ENCODE results near the gene NAGLU.

The NAGLU gene

GRCh38 chr17:42514279-42514678, 21.8 kb upstream of the NAGLU start:
- TF ChIP-seq CTCF (IDR thresholded peaks at IDR 0.05; ENCODE audit: borderline replicate concordance, insufficient read depth, low read depth, low read length): no peak
- H3K4me3 ChIP-seq (ENCODE audit: low read depth, low read length): no peak overlapping the region

DNA sequence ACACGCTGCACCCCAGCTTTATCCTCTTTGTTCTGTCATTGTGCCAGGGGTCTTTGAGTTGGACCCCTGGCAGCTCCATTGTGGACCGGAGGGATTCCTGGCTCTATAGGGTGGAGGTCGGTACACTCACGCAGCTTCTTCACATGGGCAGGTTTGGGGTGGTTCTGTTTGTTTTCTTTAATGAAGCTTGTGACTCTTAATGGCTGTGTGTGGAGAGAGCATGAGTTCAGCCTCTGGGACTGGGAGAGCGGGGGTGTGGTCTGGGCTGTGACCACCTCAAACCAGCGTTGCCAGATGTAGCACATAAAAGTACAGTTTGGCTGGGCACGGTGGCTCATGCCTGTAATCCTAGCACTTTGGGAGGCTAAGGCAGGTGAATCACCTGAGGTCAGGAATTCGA, 21.2 kb upstream of the NAGLU start:
- no peak for TF ChIP-seq CTCF (IDR thresholded peaks at IDR 0.05; ENCODE audit: borderline replicate concordance, insufficient read depth, low read depth, low read length)
- H3K4me3 ChIP-seq (ENCODE audit: low read depth, low read length): no peak overlapping the region

- TF ChIP-seq CTCF (IDR thresholded peaks at IDR 0.05; ENCODE audit: borderline replicate concordance, insufficient read depth, low read depth, low read length): peak; percentile 88
- no peak overlapping the region for H3K4me3 ChIP-seq (ENCODE audit: low read depth, low read length)
Measured at GRCh38 chr17:42517516-42517915, 18.5 kb upstream of the NAGLU start.

DNA sequence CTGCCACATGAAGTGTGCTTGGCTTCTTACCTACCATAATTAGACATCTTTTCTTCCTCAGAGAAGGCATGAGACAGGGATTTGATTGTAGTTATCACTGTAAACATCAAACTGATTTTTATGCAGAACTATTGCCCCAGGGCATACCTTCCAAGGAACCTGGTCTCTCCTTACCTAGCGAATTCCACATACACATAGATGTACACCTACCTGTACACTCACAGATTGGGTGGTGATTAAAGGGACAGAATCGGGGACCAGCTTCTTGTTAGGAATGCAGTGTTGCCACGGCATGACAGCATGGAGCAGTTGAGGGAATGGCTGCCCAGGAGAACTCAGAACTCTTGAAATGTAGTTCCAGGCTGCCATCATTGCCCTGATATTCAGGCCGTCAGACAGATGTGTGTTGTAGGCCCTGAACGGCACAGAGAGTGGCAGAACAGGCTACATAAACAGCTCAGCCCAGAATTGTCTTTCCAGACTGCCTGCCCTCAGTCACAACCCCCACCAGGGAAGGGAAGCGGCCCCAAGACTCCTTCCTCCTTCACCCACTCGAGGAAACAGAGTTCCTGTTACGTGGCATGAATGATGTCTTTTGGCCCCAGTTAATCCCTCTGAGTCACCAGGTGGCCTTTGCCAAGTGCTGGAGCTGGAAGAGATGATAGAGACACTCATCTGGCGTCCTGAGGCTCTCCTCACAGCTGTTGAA, 17.8 kb upstream of the NAGLU start:
- no peak for TF ChIP-seq CTCF (IDR thresholded peaks at IDR 0.05; ENCODE audit: borderline replicate concordance, insufficient read depth, low read depth, low read length)
- H3K4me3 ChIP-seq (ENCODE audit: low read depth, low read length): no peak overlapping the region

- no peak overlapping the region for H3K4me3 ChIP-seq (ENCODE audit: low read depth, low read length)
Measured at GRCh38 chr17:42518755-42519545, 17.1 kb upstream of the NAGLU start.

DNA sequence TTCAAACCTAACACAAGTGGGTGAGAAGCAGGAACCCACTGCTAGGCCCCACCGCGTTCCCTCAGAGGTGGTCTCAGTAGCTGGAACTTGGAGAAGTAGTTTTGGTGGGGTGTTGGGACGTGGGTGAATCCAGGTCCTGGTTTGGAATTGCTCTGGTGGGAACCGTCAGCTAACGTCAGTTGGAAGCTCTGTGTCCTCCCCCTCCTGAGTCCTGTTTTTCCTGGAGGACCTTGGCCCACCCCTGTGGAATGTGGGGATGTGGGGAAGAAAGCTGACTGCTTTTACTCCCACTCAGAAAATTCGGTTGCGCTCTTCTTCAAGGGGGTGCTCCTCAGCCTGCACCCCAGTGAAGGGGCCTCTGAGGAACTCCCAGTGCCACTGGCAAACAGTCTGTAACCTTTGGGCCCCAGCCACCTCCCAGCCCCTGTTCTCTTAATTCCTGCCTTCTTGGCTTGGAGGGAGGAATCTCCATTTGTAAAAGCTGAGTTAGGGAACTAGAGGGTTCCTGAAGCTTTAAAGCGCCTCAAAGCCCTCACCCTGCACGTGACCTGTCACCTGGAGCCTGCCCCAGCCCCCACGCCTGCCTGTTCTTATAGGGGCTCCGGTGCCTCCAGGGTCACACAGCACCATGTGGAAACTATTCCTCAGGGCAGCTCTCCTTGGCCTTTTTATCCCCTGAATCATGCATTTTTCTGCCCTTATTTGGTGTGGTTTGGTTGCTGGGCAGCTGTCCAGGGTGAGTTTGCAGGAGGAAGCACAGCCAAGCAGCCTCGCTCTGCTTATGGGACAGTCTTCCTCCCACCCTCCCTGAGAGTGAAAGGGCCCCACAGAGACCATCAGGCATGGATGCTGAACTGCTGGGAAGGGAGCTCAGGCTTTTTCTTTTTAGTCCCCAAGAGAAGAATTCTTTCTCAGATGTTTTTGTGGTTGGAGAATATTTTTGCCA, 16.2 kb upstream of the NAGLU start:
- H3K4me3 ChIP-seq (ENCODE audit: low read depth, low read length): no peak overlapping the region

More at GRCh38 chr17:42518755-42519545, 17.1 kb upstream of the NAGLU start:
- no peak for TF ChIP-seq CTCF (IDR thresholded peaks at IDR 0.05; ENCODE audit: borderline replicate concordance, insufficient read depth, low read depth, low read length)

More for the DNA sequence above, 16.2 kb upstream of the NAGLU start:
- no peak for TF ChIP-seq CTCF (IDR thresholded peaks at IDR 0.05; ENCODE audit: borderline replicate concordance, insufficient read depth, low read depth, low read length)

Measured in GM12875 (cell line).